Naive thymus-derived CD4-positive, alpha-beta T cell (primary cell): ENCODE measurements around the gene DOCK10. TPM values are rescaled to one million over a fixed set of nuclear protein-coding genes. Genes with fewer than 3 reads are reported as not detected.
A peak's percentile ranks its signal among the peaks of the same experiment; 100 is the strongest.

Experiments
- ATAC-seq: fragments of 150-1000 bp; cut with Tn5 transposase; 2 replicates; pipeline ENCODE4 v1.10.0; 2021; ENCODE audit warnings: mild to moderate bottlenecking, moderate library complexity
- CTCF ChIA-PET: fragments of 350-600 bp; sonication (Branson Sonifier 250); formaldehyde crosslinking; loops from one replicate; lab custom pipeline; 2021; ENCODE audit warnings: antibody characterized with exemption; lab: Charles Lee
- POLR2A ChIA-PET: fragments of 350-600 bp; sonication (Branson Sonifier 250); formaldehyde crosslinking; loops from one replicate; lab custom pipeline; 2021; ENCODE audit warnings: antibody characterized with exemption, inconsistent platforms; lab: Charles Lee
- DNase-seq, 9 donors: peaks; one replicate each; pipeline versions ENCODE4 v3.0.0 to v3.0.0-alpha.2; 2020 to 2022; ENCODE audit warnings: mixed read lengths in 1 of 9
- H3K27ac ChIP-seq: one replicate; pipeline ENCODE4 v1.7.0; 2013; ENCODE audit warnings: mild to moderate bottlenecking, low read depth, low read length, moderate library complexity
- H3K27me3 ChIP-seq, 2 donors: one replicate each; pipeline ENCODE4 v1.7.0; 2013; ENCODE audit warnings: low read length in 2 of 2, mild to moderate bottlenecking in 2 of 2, moderate library complexity in 2 of 2; ENCODE audit not compliant: control insufficient read depth in 2 of 2, insufficient read depth in 2 of 2
- H3K36me3 ChIP-seq, 3 experiments: 1 replicate in 2 of 3; 2 replicates in 1 of 3; pipeline ENCODE4 v1.7.0; 2013; ENCODE audit warnings: low read length in 3 of 3, mild to moderate bottlenecking in 3 of 3, moderate library complexity in 1 of 3; ENCODE audit not compliant: insufficient read depth in 3 of 3, control insufficient read depth in 2 of 3
- H3K4me1 ChIP-seq, 2 donors: one replicate each; pipeline ENCODE4 v1.7.0; 2013; ENCODE audit warnings: low read length in 2 of 2, mild to moderate bottlenecking in 2 of 2, moderate library complexity in 1 of 2; ENCODE audit not compliant: control insufficient read depth in 2 of 2, insufficient read depth in 2 of 2
- H3K4me3 ChIP-seq: 2 replicates; pipeline ENCODE4 v1.7.0; 2013; ENCODE audit warnings: mild to moderate bottlenecking, low read length
- H3K9me3 ChIP-seq, 3 experiments: 1 replicate in 2 of 3; 2 replicates in 1 of 3; pipeline ENCODE4 v1.7.0; 2013; ENCODE audit warnings: low read length in 3 of 3; ENCODE audit not compliant: control insufficient read depth in 2 of 3
- H3K27ac Mint-ChIP-seq, 9 donors: one replicate each; pipeline ENCODE4 v1.8.0; 2020 to 2022; ENCODE audit warnings: mixed read lengths in 9 of 9, mild to moderate bottlenecking in 8 of 9, moderate library complexity in 5 of 9, inconsistent platforms in 2 of 9
- H3K27me3 Mint-ChIP-seq, 5 donors: one replicate each; pipeline ENCODE4 v1.8.0; 2021 to 2022; ENCODE audit warnings: mixed read lengths in 5 of 5, mild to moderate bottlenecking in 1 of 5
- H3K36me3 Mint-ChIP-seq, 5 donors: one replicate each; pipeline ENCODE4 v1.8.0; 2020 to 2022; ENCODE audit warnings: mixed read lengths in 5 of 5, mild to moderate bottlenecking in 3 of 5, inconsistent platforms in 1 of 5
- H3K4me1 Mint-ChIP-seq, 7 donors: one replicate each; pipeline ENCODE4 v1.8.0; 2020 to 2022; ENCODE audit warnings: mixed read lengths in 7 of 7, mild to moderate bottlenecking in 3 of 7, inconsistent platforms in 1 of 7
- H3K4me3 Mint-ChIP-seq, 10 donors: one replicate each; pipeline ENCODE4 v1.8.0; 2020 to 2022; ENCODE audit warnings: mild to moderate bottlenecking in 10 of 10, mixed read lengths in 10 of 10, moderate library complexity in 6 of 10, inconsistent platforms in 2 of 10
- H3K9me3 Mint-ChIP-seq, 11 donors: one replicate each; pipeline ENCODE4 v1.8.0; 2020 to 2022; ENCODE audit warnings: mixed read lengths in 11 of 11, mild to moderate bottlenecking in 4 of 11, inconsistent platforms in 1 of 11, moderate library complexity in 1 of 11
- intact Hi-C, 2 donors: fragments of 100-400 bp; cut with micrococcal nuclease; formaldehyde crosslinking; loops; one replicate each; pipeline ENCODE4 v1.15.1; 2023
- polyA plus RNA-seq, 2 donors: library from polyadenylated mRNA; unstranded; fragments of 300-500 nt; fragmentation: Illumina TruSeq; gene quantifications; one replicate each; pipeline ENCODE4 v1.2.3, GENCODE V29; 2021
- total RNA-seq, 6 experiments: library from RNA in 5 of 6; stranded (reverse) in 5 of 6; gene quantifications; 1 replicate in 5 of 6; 2 replicates in 1 of 6; pipeline ENCODE4 v1.2.3 and lab custom pipeline; 2021 to 2026

DOCK10 gene
- total and polyA plus RNA-seq, 7 experiments from 2014 or later = 64.2 to 275 (median 211) TPM

- Histone ChIP-seq H3K27ac (peak overlapping the region; percentile 96), H3K4me3 (peak overlapping the region; percentile 85), H3K4me1 (peaks cover 40 to 53% of the 10 kb centered on the region in 2 donors), H3K27me3 (no peaks in the 10 kb centered on the region), H3K36me3 (peaks cover 0 to 5% (median 0%) of the 10 kb centered on the region in 3 experiments), H3K9me3 (no peaks in the 10 kb centered on the region)
- peaks cover 3 to 41% (median 9%) of the 10 kb centered on the region in 5 donors for H3K36me3 Mint-ChIP-seq
- peaks cover 50 to 71% (median 67%) of the 10 kb centered on the region in 7 donors for H3K4me1 Mint-ChIP-seq
- H3K27ac Mint-ChIP-seq = peak overlapping the region; percentile 92 to 99 (median 96)
- DNase-seq (peak in 1 of 9 donors; percentile 50), ATAC-seq (peak; percentile 32)
- H3K27me3 Mint-ChIP-seq = peaks cover 0 to 19% (median 0%) of the 10 kb centered on the region in 5 donors
- intact Hi-C loops = loop anchor here (1.0 to 10.0 kb wide), 16 partner anchors 10 to 1796 kb away; partner anchors contain the start of genes CUL3 (in 2 of the 2) and RHBDD1 (in 2 of the 2)
- ChIA-PET CTCF (interaction anchor here (1.9 kb wide), 1 partner anchor 38 kb away, joined by 4 read pairs; no protein-coding TSS in a partner anchor), POLR2A (interaction anchor here (1.2 to 4.8 kb wide), 7 partner anchors 10 to 20 kb away, joined by 3 to 33 read pairs (median 5); no protein-coding TSS in a partner anchor)
- peak overlapping the region; percentile 93 to 100 (median 98) for H3K4me3 Mint-ChIP-seq
- no peaks in the 10 kb centered on the region for H3K9me3 Mint-ChIP-seq
Measured at GRCh38 chr2:225040856-225041206, 1.4 kb downstream of the DOCK10 start.

GRCh38 chr2:225040142-225040541, 2.1 kb downstream of the DOCK10 start:
- peaks cover 0 to 5% (median 0%) of the 10 kb centered on the region in 3 experiments for H3K36me3 ChIP-seq
- peaks cover 40 to 57% of the 10 kb centered on the region in 2 donors for H3K4me1 ChIP-seq
- DNase-seq = no peak
- peak overlapping the region; percentile 96 for H3K27ac ChIP-seq
- no peaks in the 10 kb centered on the region for H3K9me3 Mint-ChIP-seq
- intact Hi-C loops = loop anchor here (2.0 to 10.0 kb wide), 9 partner anchors 37 to 1797 kb away; partner anchors contain the start of genes CUL3 (in 2 of the 2) and RHBDD1 (in 2 of the 2)
- peak overlapping the region; percentile 93 to 100 (median 98) for H3K4me3 Mint-ChIP-seq
- peaks cover 3 to 47% (median 12%) of the 10 kb centered on the region in 5 donors for H3K36me3 Mint-ChIP-seq
- ChIA-PET CTCF (interaction anchor here (0.7 to 1.9 kb wide), 2 partner anchors 33 to 37 kb away, joined by 3 to 4 read pairs; no protein-coding TSS in a partner anchor), POLR2A (interaction anchor here (0.6 to 4.8 kb wide), 7 partner anchors 10 to 503 kb away, joined by 3 to 33 read pairs (median 4); no protein-coding TSS in a partner anchor)
- no peaks in the 10 kb centered on the region for H3K9me3 ChIP-seq
- H3K4me1 Mint-ChIP-seq = peaks cover 52 to 78% (median 73%) of the 10 kb centered on the region in 7 donors
- H3K4me3 ChIP-seq = peak overlapping the region; percentile 85
- H3K27me3 ChIP-seq = no peaks in the 10 kb centered on the region
- ATAC-seq = no peak
- H3K27me3 Mint-ChIP-seq = peaks cover 0 to 15% (median 0%) of the 10 kb centered on the region in 5 donors
- peak overlapping the region; percentile 49 to 99 (median 94) for H3K27ac Mint-ChIP-seq

- Mint-ChIP-seq H3K4me3 (peak overlapping the region; percentile 52 to 100 (median 97)), H3K36me3 (peaks cover 11 to 63% (median 26%) of the 10 kb centered on the region in 5 donors), H3K4me1 (peaks cover 65 to 88% (median 85%) of the 10 kb centered on the region in 7 donors), H3K27me3 (peaks cover 0 to 5% (median 0%) of the 10 kb centered on the region in 5 donors), H3K27ac (peak overlapping the region in 8 of 9 donors; percentile 38 to 96 (median 80)), H3K9me3 (no peaks in the 10 kb centered on the region)
- ATAC-seq = no peak
- ChIA-PET CTCF (interaction anchor here (0.9 to 1.4 kb wide), 2 partner anchors 36 to 110 kb away, joined by 3 to 4 read pairs; no protein-coding TSS in a partner anchor), POLR2A (interaction anchor here (0.6 to 1.4 kb wide), 3 partner anchors 15 to 262 kb away, joined by 3 to 4 read pairs (median 3); no protein-coding TSS in a partner anchor)
- H3K4me1 ChIP-seq = peaks cover 33 to 68% of the 10 kb centered on the region in 2 donors
- peaks cover 0 to 5% (median 0%) of the 10 kb centered on the region in 3 experiments for H3K36me3 ChIP-seq
- H3K9me3 ChIP-seq = no peaks in the 10 kb centered on the region
- peak overlapping the region; percentile 43 for H3K4me3 ChIP-seq
- intact Hi-C loops = no loop called here
- no peak for DNase-seq
- H3K27ac ChIP-seq = peak overlapping the region; percentile 96
- no peaks in the 10 kb centered on the region for H3K27me3 ChIP-seq
Measured at GRCh38 chr2:225038231-225038523, 4.1 kb downstream of the DOCK10 start.

- Mint-ChIP-seq H3K27ac (peak overlapping the region; percentile 9 to 96 (median 72)), H3K27me3 (no peaks in the 10 kb centered on the region), H3K9me3 (no peaks in the 10 kb centered on the region), H3K4me3 (peak overlapping the region; percentile 52 to 100 (median 97)), H3K4me1 (peaks cover 64 to 89% (median 84%) of the 10 kb centered on the region in 7 donors), H3K36me3 (peaks cover 11 to 64% (median 26%) of the 10 kb centered on the region in 5 donors)
- ChIA-PET CTCF (no interaction called here), POLR2A (interaction anchor here (0.6 to 1.4 kb wide), 3 partner anchors 15 to 261 kb away, joined by 3 to 4 read pairs (median 3); no protein-coding TSS in a partner anchor)
- H3K9me3 ChIP-seq = no peaks in the 10 kb centered on the region
- no peaks in the 10 kb centered on the region for H3K27me3 ChIP-seq
- no peak for DNase-seq
- no peak for ATAC-seq
- intact Hi-C loops = no loop called here
- peak overlapping the region; percentile 43 for H3K4me3 ChIP-seq
- H3K27ac ChIP-seq = peak overlapping the region; percentile 96
- peaks cover 0 to 5% (median 0%) of the 10 kb centered on the region in 3 experiments for H3K36me3 ChIP-seq
- H3K4me1 ChIP-seq = peaks cover 31 to 68% of the 10 kb centered on the region in 2 donors
Measured at GRCh38 chr2:225037415-225038230, 4.6 kb downstream of the DOCK10 start.

GRCh38 chr2:225036431-225036830, 5.8 kb downstream of the DOCK10 start:
- Mint-ChIP-seq H3K9me3 (no peaks in the 10 kb centered on the region), H3K4me3 (peak overlapping the region in 8 of 10 donors; percentile 34 to 100 (median 78)), H3K36me3 (peaks cover 11 to 69% (median 26%) of the 10 kb centered on the region in 5 donors), H3K27ac (peak overlapping the region in 2 of 9 donors; percentile 92 to 96), H3K27me3 (no peaks in the 10 kb centered on the region), H3K4me1 (peaks cover 71 to 100% (median 96%) of the 10 kb centered on the region in 7 donors)
- no peaks in the 10 kb centered on the region for H3K36me3 ChIP-seq
- DNase-seq (no peak), ATAC-seq (no peak)
- ChIA-PET POLR2A (no interaction called here), CTCF (interaction anchor here (0.8 kb wide), 1 partner anchor 17 kb away, joined by 4 read pairs; no protein-coding TSS in a partner anchor)
- H3K9me3 ChIP-seq = no peaks in the 10 kb centered on the region
- no peak overlapping the region for H3K27ac ChIP-seq
- no peaks in the 10 kb centered on the region for H3K27me3 ChIP-seq
- H3K4me1 ChIP-seq = peaks cover 40 to 78% of the 10 kb centered on the region in 2 donors
- intact Hi-C loops = no loop called here
- H3K4me3 ChIP-seq = no peak overlapping the region
